ENCODE results near the gene KCP. TPM values are rescaled to one million over a fixed set of nuclear protein-coding genes. Genes with fewer than 3 reads are reported as not detected.

The KCP gene
- total RNA-seq, 1 experiment from 2014 or later: 1.6 TPM

- Histone ChIP-seq H3K9ac (ENCODE audit: low read length) (no peak overlapping the region), H3K79me2 (ENCODE audit: insufficient read depth, low read length) (no peaks in the 10 kb centered on the region), H3K9me3 (ENCODE audit: control insufficient read depth in 1 of 2, insufficient read depth in 1 of 2, low read depth in 1 of 2, low read length in 2 of 2) (no peaks in the 10 kb centered on the region), H4K20me1 (ENCODE audit: insufficient read depth) (no peaks in the 10 kb centered on the region), H3K9me2 (ENCODE audit: insufficient read depth) (no peaks in the 10 kb centered on the region), H3K4me3 (replicated peaks in 1 of 2; ENCODE audit: low read depth in 1 of 2, low read length in 2 of 2) (no peak overlapping the region), H3K36me3 (ENCODE audit: control insufficient read depth in 1 of 2, insufficient read depth in 2 of 2, low read length in 2 of 2) (no peaks in the 10 kb centered on the region), H3K27ac (ENCODE audit: low read depth, low read length) (no peak overlapping the region; the same call in 1 of the 2 replicates), H3K4me2 (ENCODE audit: low read length) (peak overlapping the region; percentile 6; the same call in 1 of the 2 replicates), H3K27me3 (ENCODE audit: insufficient read depth, low read length) (no peaks in the 10 kb centered on the region), H3K4me1 (ENCODE audit: control insufficient read depth in 1 of 2, insufficient read depth in 2 of 2, low read length in 2 of 2) (peaks cover 18 to 48% of the 10 kb centered on the region in 2 experiments), H2AFZ (ENCODE audit: low read depth, low read length, poor library complexity, severe bottlenecking) (no peak overlapping the region)
- no TSS peak for BruUV-seq (replicated peaks)
- ChIA-PET POLR2A (no interaction called here), CTCF (interaction anchor here (0.9 kb wide), 1 partner anchor 9 kb away, joined by 4 read pairs; no protein-coding TSS in a partner anchor), RAD21 (ENCODE audit: low non-redundant PET in 1 of 2, low total read pairs in 2 of 2, uncharacterized antibody in 2 of 2, unreplicated experiment in 2 of 2) (interaction anchor here in 1 of 2 experiments (0.6 kb wide), 1 partner anchor 447 kb away, joined by 3 read pairs; no protein-coding TSS in a partner anchor)
- TF ChIP-seq ELF1 (IDR thresholded peaks at IDR 0.05; ENCODE audit: borderline replicate concordance, low read depth): no peak
- no peak for TF ChIP-seq FOSL1 (IDR thresholded peaks at IDR 0.05; ENCODE audit: low read depth)
- TF ChIP-seq YY1 (IDR thresholded peaks at IDR 0.05; ENCODE audit: extremely low read depth, insufficient replicate concordance, low read depth, low read length): no peak
- ATAC-seq (no peak), DNase-seq (ENCODE audit: low read depth, low spot score) (no peak)
- intact Hi-C loops (cut with micrococcal nuclease): no loop called here
Measured at GRCh38 chr7:128874140-128875031, 36.1 kb downstream of the KCP start.

- Histone ChIP-seq H3K9me3 (ENCODE audit: control insufficient read depth in 1 of 2, insufficient read depth in 1 of 2, low read depth in 1 of 2, low read length in 2 of 2) (no peaks in the 10 kb centered on the region), H3K79me2 (ENCODE audit: insufficient read depth, low read length) (no peaks in the 10 kb centered on the region), H3K27me3 (ENCODE audit: insufficient read depth, low read length) (no peaks in the 10 kb centered on the region), H3K4me2 (ENCODE audit: low read length) (peak overlapping the region; percentile 62; the same call in 1 of the 2 replicates), H3K27ac (ENCODE audit: low read depth, low read length) (no peak overlapping the region; the same call in 1 of the 2 replicates), H3K9ac (ENCODE audit: low read length) (no peak overlapping the region), H4K20me1 (ENCODE audit: insufficient read depth) (no peaks in the 10 kb centered on the region), H3K36me3 (ENCODE audit: control insufficient read depth in 1 of 2, insufficient read depth in 2 of 2, low read length in 2 of 2) (no peaks in the 10 kb centered on the region), H3K4me1 (ENCODE audit: control insufficient read depth in 1 of 2, insufficient read depth in 2 of 2, low read length in 2 of 2) (peaks cover 24 to 59% of the 10 kb centered on the region in 2 experiments), H2AFZ (ENCODE audit: low read depth, low read length, poor library complexity, severe bottlenecking) (no peak overlapping the region), H3K9me2 (ENCODE audit: insufficient read depth) (no peaks in the 10 kb centered on the region), H3K4me3 (replicated peaks in 1 of 2; ENCODE audit: low read depth in 1 of 2, low read length in 2 of 2) (no peak overlapping the region)
- ATAC-seq (no peak), DNase-seq (ENCODE audit: low read depth, low spot score) (no peak)
- TF ChIP-seq, protein P1, sequence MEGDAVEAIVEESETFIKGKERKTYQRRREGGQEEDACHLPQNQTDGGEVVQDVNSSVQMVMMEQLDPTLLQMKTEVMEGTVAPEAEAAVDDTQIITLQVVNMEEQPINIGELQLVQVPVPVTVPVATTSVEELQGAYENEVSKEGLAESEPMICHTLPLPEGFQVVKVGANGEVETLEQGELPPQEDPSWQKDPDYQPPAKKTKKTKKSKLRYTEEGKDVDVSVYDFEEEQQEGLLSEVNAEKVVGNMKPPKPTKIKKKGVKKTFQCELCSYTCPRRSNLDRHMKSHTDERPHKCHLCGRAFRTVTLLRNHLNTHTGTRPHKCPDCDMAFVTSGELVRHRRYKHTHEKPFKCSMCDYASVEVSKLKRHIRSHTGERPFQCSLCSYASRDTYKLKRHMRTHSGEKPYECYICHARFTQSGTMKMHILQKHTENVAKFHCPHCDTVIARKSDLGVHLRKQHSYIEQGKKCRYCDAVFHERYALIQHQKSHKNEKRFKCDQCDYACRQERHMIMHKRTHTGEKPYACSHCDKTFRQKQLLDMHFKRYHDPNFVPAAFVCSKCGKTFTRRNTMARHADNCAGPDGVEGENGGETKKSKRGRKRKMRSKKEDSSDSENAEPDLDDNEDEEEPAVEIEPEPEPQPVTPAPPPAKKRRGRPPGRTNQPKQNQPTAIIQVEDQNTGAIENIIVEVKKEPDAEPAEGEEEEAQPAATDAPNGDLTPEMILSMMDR (IDR thresholded peaks at IDR 0.05 in 2 of 3, conservative IDR thresholded peaks at IDR 0.05 in 1 of 3; ENCODE audit: borderline replicate concordance in 1 of 3, insufficient read depth in 1 of 3, low read depth in 2 of 3, low read length in 2 of 3): no peak
- no peak for TF ChIP-seq EZH2phosphoT487 (IDR thresholded peaks at IDR 0.05; ENCODE audit: borderline replicate concordance)
- no TSS peak for BruUV-seq (replicated peaks)
- CTCF ChIA-PET: interaction anchor here (1.2 kb wide), 1 partner anchor 10 kb away, joined by 4 read pairs; no protein-coding TSS in a partner anchor
- POLR2A ChIA-PET: interaction anchor here (0.9 kb wide), 1 partner anchor 10 kb away, joined by 3 read pairs; the partner anchor contains the start of gene ATP6V1F
- intact Hi-C loops (cut with micrococcal nuclease): no loop called here
- RAD21 ChIA-PET (ENCODE audit: low non-redundant PET in 1 of 2, low total read pairs in 2 of 2, uncharacterized antibody in 2 of 2, unreplicated experiment in 2 of 2): no interaction called here
Measured at GRCh38 chr7:128873234-128873633, 37.3 kb downstream of the KCP start.

Data from HCT116 (cell line).